HL-60/S4 treated with retinoic acid at 250 ng/mL for 4 days and 3 days (cell line): Measurements from ENCODE around the gene PDHA2.
"Not testable (repeated sequence)": the region's sequence is repeated elsewhere in the genome, so short reads cannot be mapped to it uniquely, and the experiment has no call there.

Source experiments
- in situ Hi-C: fragments of 300-500 bp; cut with MboI; formaldehyde crosslinking; loops from 2 replicates; pipeline ENCODE4 v1.7.0; 2022; ENCODE audit warnings: low sequenced_read_pairs

Gene PDHA2

DNA sequence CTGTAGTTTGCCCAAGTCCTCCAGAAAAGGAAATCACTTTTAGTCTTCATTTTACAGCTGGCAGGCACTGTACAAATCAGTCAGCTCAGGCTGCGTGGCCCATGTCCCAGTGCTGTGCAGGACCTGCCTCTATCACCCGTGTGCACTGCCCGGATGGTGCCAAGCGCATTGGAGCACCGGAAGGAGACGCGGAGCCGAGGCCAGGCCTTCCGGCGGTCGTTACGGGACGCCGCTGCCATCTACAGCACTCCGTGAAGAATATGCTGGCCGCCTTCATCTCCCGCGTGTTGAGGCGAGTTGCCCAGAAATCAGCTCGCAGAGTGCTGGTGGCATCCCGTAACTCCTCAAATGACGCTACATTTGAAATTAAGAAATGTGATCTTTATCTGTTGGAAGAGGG lies at the start of gene PDHA2:
Gene PDHA2 (plus strand): TSS at position 203 of the 400 bp plus-strand sequence. CDS start 58 bp downstream, at position 261.
- in situ Hi-C loops: no loop called here

DNA sequence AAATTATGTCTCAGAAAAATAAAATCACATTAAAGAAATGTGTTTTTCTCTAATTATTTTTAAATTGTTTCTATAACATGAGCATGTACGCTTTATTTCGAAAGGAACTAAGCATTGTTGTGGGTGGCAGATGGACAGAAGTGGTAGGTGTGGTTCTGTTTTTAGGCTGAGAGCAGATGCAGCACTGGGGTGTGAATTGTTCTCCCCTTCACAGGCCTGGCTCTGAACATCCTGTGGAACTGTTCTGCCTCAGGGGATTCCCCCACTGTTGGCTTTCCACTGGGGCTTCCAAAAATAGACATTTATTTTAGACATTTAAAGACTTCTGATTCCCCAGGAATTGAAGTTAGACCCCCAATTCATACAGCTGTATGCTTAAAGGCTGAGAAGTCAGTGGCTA lies 41.9 kb upstream of the PDHA2 start:
- in situ Hi-C loops: no loop called here

DNA sequence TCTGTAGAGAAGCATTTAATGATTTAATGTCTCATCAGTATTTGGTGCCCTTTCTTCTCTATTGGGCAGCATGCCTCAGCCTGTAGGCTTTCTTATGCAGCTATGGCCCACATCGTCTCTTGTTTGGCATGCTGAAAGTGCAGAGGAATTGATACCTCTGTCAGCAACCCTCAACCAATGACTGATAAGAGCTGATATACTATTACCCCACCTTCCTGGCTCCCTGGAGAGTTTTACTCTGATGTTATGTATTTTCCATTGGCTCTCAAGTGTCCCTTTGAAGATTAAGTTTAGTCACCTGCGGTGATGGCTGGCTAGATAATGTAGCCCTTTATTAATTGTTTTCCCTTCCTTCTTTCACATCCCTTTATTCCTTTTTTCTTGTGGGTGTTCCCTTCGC lies 41.2 kb upstream of the PDHA2 start:
- in situ Hi-C loops: no loop called here

DNA sequence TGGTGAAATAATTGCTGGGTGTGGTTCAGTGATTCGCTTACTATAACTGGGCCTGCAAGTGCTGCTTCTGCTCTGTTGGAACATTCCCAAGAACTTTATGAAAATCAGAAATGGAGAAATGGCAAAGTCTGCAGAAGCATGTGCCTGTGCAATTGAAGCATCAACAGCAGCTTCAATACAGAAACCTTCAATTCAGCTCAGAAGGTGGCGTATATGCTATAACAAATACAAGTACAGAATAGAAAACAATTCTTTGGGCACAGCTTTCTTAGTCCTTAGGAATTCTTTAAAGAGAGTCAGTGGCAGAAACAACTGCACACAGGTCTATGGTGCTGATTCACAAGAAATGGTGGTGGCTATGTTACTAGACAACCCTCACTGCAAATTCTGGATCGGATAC lies 18.0 kb upstream of the PDHA2 start:
- in situ Hi-C loops: no loop called here

DNA sequence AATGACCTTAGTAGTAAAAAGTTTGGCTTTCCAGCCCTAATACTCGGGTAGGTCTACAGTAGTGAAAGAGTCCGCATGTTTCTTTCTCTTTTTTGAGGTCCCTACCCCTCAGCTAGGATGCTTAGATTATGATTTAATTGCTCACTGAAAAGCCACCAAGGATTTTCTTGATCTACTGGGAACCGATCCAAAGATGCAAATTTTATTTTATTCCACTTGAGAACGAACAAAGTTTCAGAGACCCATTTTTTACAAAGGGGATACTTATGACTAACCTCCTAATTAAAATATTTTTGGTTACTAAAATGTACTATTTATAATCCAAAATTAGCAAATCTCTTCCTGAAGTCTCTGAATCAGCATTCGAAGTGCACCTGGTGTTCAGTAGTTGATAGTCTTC lies 14.3 kb upstream of the PDHA2 start:
- in situ Hi-C loops: no loop called here

DNA sequence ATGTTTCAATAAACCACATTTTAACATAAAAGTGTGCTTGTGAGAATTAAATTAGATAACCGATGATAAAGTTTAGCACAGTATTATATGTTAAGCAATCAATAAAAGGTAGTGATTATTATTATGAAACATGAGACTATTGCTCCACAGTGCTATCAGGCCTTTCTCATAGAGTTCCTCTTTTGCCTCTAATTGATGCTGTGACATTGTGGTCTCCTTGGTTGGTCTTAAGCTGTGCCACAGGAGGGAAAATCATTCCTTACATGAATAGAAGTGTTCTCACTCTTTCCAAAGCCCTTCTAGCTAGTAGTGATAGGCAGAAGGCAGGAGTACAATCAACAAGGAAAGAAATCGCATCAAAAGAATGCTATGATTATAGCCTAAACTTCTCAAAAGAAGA lies 9.2 kb upstream of the PDHA2 start:
- in situ Hi-C loops: no loop called here

DNA sequence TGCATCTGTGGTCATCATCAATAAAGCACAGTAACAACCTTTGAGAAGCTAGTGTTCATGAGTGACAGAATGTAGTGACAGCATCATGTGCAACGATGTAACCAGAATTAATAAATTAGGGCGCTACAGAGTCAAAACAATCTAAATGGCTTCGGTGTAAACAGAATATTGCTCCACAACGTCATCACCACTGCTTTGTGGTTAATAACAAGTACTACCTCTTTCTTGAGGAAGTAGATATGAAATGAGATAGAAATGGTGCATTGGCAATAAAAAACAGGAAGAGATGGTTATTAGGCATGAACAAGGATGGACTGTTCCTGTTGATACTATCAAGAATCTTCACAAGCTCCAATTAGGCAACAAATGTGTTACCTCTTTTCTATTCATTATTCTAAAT lies 8.7 kb upstream of the PDHA2 start:
- in situ Hi-C loops: no loop called here

DNA sequence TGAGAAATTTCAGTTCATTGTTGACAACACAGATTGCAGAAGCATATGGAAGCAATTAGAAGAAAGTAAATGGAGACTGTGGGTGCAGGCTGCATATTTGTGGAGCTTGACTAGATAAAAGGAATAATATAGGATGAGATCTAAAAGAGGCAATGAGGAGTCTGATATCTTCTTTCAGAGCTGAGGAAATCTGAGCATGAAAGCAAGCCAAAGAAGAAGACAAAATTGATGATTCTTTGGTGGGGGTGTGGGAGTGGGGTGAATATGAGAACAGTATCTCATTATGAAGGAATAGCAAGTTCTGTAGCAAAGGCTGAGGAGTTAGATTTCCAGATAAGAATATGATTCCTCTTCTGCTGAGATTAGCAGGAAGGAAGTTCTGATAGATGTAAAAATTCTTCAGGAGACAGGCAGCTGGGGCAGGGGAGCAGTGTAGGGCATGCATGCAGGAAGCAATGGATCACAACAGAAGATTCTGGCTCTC lies 6.1 kb upstream of the PDHA2 start:
- in situ Hi-C loops: no loop called here

DNA sequence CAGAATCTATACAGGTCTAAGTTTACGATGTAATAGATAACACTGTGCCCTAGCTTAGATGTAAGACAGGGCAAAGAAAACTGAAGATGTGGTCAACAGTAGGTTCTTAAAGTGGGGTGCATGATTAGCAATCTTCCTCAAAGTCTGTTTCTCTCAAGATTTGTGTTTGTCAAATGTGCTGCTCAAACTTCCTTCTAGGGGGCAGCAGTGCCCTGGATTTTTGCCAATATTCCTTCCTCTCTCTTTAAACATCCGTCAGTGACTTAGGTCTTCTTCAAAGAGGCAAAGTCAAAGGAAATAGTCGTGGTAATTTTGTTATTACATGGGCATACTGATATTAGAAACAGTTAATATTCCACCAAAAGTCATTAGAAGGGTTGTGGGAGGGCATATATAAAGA lies 4.2 kb upstream of the PDHA2 start:
- in situ Hi-C loops: no loop called here

DNA sequence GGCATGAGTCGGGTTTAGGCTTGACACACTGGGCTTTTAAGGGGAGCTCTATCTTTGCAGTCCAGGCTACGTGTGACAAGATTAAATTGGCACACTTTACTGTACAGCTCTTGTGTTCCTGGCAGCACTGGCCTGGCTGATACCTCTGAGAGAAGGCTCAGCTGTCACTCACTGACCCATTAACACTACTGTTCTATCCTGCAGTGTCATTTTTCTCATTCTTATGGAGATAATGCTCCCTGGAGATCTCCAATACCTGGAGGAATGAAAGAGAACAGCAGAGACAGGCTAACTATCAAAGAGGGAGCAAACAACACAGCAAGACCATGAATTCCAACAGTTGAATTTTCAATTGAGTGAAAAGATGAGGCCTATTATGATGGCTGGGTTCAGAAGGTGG lies 1.7 kb upstream of the PDHA2 start:
- in situ Hi-C loops: no loop called here

DNA sequence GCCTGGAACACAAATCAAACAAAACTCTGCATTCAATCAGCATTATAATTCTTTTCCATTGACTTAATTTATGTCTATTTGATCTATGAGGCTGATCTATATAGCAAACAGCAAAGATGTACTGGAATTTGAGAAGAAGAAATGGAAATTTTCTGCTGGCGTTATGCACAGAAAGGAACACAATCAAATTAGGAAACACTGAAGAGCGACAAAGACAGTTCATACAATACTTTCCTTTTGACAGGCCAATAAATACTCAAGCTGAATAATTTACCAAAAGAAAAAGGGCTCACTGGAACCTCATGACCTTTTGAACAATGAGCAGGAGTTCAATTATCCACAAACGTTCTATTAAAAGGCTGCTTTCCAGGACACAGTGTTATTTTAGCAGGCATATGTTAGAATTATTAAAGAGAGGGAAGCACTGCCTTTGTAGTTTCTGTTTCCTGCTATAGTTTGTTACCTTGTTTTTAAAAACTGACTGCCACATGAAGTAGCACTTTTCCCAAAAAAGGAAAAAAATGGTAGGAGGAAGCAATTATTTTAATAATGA lies 8.1 kb downstream of the PDHA2 start:
- in situ Hi-C loops: no loop called here

DNA sequence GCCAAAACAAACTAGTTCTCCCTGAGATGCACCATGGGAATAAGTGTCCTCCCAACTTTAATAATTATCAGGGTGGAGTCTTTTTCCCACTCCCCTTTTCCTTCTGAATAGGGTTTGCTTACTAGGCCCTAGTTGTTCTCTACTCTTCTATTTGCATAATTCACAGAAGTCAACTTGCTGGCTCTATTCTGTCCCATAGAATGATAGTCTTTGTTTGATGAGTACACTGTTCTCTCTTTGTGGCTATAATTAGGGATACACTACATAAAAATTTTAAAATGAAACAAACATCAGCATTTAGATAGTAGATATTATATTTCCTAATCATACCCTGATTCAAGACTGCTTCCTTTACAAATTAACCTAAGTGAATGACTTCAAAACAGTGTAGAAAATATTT lies 10.3 kb downstream of the PDHA2 start:
- in situ Hi-C loops: no loop called here

DNA sequence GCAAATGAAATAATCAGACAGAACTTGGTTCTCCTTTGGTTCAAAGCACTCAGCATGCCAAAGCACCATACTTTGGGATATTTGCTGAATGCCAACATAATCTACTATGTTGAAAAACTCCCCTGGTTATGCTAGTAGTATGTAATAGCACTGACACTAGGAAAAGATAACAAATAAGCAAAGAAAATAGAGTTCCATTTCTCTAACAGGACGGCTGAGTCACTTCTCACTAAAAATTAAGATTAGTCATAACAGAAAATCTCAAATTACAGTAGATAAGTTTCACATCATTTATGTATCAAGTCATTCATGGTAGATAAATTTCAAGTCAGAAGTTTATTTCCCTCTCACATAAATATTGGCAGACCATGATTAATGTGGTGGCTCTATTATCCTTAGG lies 17.9 kb downstream of the PDHA2 start:
- in situ Hi-C loops: no loop called here

DNA sequence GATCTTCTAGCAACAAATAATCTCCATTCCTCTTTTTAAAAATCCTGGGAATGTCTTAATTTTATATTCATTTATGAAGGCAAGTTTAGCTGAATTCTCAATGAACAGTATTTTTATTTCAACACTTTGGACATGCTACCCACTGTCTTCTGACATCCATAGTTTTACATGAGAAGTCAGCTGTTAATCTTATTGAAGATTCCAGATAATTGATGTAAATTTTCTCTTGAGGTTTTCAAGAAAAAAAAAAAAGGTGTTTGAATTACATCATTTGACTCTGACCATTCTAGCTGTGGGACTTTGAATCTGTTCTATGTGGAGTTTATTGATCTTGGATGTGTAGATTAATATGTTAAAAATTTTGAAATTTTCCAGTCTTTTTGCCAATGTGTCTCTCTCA lies 28.0 kb downstream of the PDHA2 start:
- in situ Hi-C loops: no loop called here

DNA sequence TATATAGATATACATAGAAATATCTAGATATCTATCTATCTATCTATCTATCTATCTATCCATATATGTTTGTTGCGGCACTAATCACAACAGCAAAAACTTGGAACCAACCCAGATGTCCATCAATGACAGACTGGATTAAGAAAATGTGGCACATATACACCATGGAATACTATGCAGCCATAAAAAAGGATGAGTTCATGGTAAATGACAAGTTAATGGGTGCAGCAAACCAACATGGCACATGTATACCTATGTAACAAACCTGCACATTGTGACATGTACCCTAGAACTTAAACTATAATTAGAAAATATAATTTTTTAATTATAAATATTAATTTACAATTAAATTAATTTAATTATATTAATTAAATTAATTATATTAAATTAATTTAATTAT lies 29.5 kb downstream of the PDHA2 start:
- in situ Hi-C loops: not testable (repeated sequence)

DNA sequence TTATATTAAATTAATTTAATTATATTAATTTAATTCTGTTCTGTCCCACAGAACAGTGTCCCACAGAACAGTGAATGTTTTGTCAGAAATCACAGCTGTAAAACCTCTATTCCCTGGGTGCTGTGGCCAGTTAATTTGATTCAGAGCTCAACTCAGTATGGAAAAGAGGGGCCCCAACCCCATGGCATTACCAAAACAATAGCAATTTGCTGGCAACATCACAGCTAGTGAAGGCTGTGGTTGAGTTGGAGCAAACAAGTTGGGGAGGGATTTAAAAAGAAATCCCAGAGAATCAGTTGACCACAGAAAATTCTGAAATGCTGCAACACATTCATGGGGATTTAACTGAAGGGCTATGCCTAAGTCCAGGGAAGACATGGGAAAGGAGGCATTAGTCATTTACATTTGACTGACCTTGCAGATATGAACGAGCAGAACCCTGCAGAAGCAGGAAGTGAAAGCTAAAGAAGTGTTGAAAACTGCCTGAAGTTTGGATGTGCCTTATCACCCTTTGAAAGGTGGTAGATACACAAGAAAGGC lies 30.1 kb downstream of the PDHA2 start:
- in situ Hi-C loops: no loop called here

DNA sequence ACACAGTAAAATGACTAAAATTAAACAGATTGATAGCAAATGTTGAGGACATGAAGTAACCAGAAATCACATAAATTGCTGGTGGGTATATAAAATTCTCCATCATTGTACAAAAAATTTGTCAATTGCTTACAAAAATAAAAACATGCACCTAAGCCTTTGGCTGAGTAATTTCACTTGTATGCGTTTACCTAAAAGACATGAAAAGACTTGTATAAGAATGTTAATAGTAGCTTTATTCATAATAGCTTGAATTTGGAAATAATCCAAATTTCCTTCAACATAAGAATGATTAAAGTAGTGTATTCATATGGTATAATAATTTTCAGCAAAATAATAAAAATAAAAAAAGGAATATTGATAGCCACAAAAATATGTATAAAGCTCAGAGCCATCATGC lies 37.7 kb downstream of the PDHA2 start:
- in situ Hi-C loops: no loop called here

DNA sequence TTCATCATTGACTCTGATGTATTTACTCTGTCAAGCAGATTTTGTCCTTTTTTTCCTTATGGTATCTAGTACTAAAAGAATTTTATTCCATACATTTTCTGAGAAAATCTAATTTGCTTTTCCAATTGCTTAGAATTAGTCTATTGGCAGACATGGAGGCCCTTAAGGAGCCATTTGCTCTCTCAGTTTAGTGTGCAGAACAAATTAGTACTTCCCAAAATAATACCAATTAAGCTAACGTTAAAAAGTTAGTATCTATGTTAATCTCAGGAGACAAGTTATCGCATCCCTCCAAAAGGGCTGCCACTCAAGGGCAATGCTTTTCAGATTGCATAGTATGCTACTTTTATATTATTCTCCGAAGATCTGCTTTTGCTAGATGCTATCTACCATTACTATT lies 47.7 kb downstream of the PDHA2 start:
- in situ Hi-C loops: no loop called here

DNA sequence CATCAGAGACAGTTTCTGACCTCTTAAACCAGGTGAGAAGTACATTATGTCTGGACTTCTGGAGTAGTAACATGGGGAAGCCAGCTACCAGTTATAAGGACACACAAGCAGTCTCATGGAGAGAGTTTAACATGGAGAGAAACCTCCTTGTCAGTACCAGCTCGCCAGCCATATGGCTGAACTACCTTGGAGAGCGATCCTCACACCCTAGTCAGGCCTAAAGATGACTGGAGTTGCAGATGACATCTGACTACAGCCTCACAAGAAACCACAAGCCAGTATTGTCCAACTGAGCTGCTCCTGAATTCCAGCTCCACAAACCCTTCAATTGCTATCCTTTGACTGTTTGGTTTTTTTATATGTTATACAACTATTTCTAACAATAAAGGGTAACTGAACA lies 49.8 kb downstream of the PDHA2 start:
- in situ Hi-C loops: no loop called here
